H9 (cell line): Measurements from ENCODE around the gene FADS2. TPM values are rescaled to one million over a fixed set of nuclear protein-coding genes. Genes with fewer than 3 reads are reported as not detected.

Source experiments
- DNase-seq: peaks from one replicate; pipeline ENCODE4 v3.0.0-alpha.2; 2017
- H2AFZ ChIP-seq: one replicate; pipeline ENCODE4 v1.6.1; 2013; ENCODE audit warnings: mild to moderate bottlenecking, low read length, control low read depth, moderate library complexity
- H2AK5ac ChIP-seq: 2 replicates; pipeline ENCODE4 v1.6.1; 2013; ENCODE audit warnings: low read length, control low read depth, mixed read lengths; ENCODE audit not compliant: insufficient read length
- H2BK120ac ChIP-seq: one replicate; pipeline ENCODE4 v1.6.1; 2013; ENCODE audit warnings: low read depth, mild to moderate bottlenecking, low read length, control low read depth, inconsistent platforms; ENCODE audit not compliant: poor library complexity, severe bottlenecking
- H2BK12ac ChIP-seq: 2 replicates; pipeline ENCODE4 v1.6.1; 2013; ENCODE audit warnings: low read length, control low read depth, mixed read lengths, low read depth; ENCODE audit not compliant: insufficient read length
- H2BK15ac ChIP-seq: 2 replicates; pipeline ENCODE4 v1.6.1; 2013; ENCODE audit warnings: low read depth, low read length, control low read depth
- H2BK20ac ChIP-seq: one replicate; pipeline ENCODE4 v1.6.1; 2013; ENCODE audit warnings: low read depth, mild to moderate bottlenecking, low read length, control low read depth, inconsistent platforms; ENCODE audit not compliant: poor library complexity, severe bottlenecking
- H2BK5ac ChIP-seq: 2 replicates; pipeline ENCODE4 v1.6.1; 2013; ENCODE audit warnings: low read length, control low read depth, mixed read lengths; ENCODE audit not compliant: insufficient read length
- H3K14ac ChIP-seq: 2 replicates; pipeline ENCODE4 v1.6.1; 2013; ENCODE audit warnings: low read length, control low read depth; ENCODE audit not compliant: insufficient read depth
- H3K18ac ChIP-seq: 2 replicates; pipeline ENCODE4 v1.6.1; 2013; ENCODE audit warnings: low read depth, mild to moderate bottlenecking, mixed read lengths, low read length, control low read depth; ENCODE audit not compliant: insufficient read length
- H3K23ac ChIP-seq: 2 replicates; pipeline ENCODE4 v1.6.1; 2013; ENCODE audit warnings: low read length, control low read depth, mixed read lengths, low read depth; ENCODE audit not compliant: insufficient read length
- H3K23me2 ChIP-seq: 2 replicates; pipeline ENCODE4 v1.6.1; 2013; ENCODE audit warnings: low read depth, mild to moderate bottlenecking, mixed read lengths, low read length, control low read depth; ENCODE audit not compliant: insufficient read length, poor library complexity, severe bottlenecking
- H3K27ac ChIP-seq: 2 replicates; pipeline ENCODE4 v1.5.1; 2013; ENCODE audit warnings: low read length, control low read depth, mixed read lengths, low read depth; ENCODE audit not compliant: insufficient read length
- H3K27me3 ChIP-seq: 2 replicates; pipeline ENCODE4 v1.6.1; 2013; ENCODE audit warnings: low read length, control low read depth, inconsistent platforms; ENCODE audit not compliant: insufficient read depth
- H3K4ac ChIP-seq: 2 replicates; pipeline ENCODE4 v1.6.1; 2013; ENCODE audit warnings: low read depth, mild to moderate bottlenecking, control low read depth, inconsistent platforms, low read length, moderate library complexity
- H3K4me1 ChIP-seq: 2 replicates; pipeline ENCODE4 v1.6.1; 2013; ENCODE audit warnings: low read length, control low read depth, inconsistent platforms; ENCODE audit not compliant: insufficient read depth
- H3K4me2 ChIP-seq: 2 replicates; pipeline ENCODE4 v1.6.1; 2013; ENCODE audit warnings: low read length, control low read depth, mixed read lengths; ENCODE audit not compliant: insufficient read length, insufficient read depth
- H3K56ac ChIP-seq: 2 replicates; pipeline ENCODE4 v1.6.1; 2013; ENCODE audit warnings: low read depth, mild to moderate bottlenecking, mixed read lengths, low read length, control low read depth; ENCODE audit not compliant: insufficient read length
- H3K79me1 ChIP-seq: 2 replicates; pipeline ENCODE4 v1.6.1; 2013; ENCODE audit warnings: low read depth, mild to moderate bottlenecking, moderate library complexity, low read length, control low read depth, inconsistent platforms; ENCODE audit not compliant: insufficient read depth, poor library complexity, severe bottlenecking
- H3K79me2 ChIP-seq: 2 replicates; pipeline ENCODE4 v1.6.1; 2013; ENCODE audit warnings: low read length, control low read depth, inconsistent platforms; ENCODE audit not compliant: insufficient read depth
- H3K9ac ChIP-seq: 2 replicates; pipeline ENCODE4 v1.6.1; 2013; ENCODE audit warnings: low read length, control low read depth, mixed read lengths; ENCODE audit not compliant: insufficient read length; ENCODE audit errors: extremely low read depth
- H3K9me3 ChIP-seq: one replicate; pipeline ENCODE4 v1.6.1; 2013; ENCODE audit warnings: low read depth, low read length, inconsistent platforms; ENCODE audit not compliant: control insufficient read depth
- H3T11ph ChIP-seq: one replicate; pipeline ENCODE4 v1.6.1; 2013; ENCODE audit warnings: mild to moderate bottlenecking, low read length, control low read depth, inconsistent platforms
- H4K20me1 ChIP-seq: one replicate; pipeline ENCODE4 v1.6.1; 2013; ENCODE audit not compliant: control insufficient read depth, insufficient read length, insufficient read depth
- H4K5ac ChIP-seq: 2 replicates; pipeline ENCODE4 v1.6.1; 2013; ENCODE audit warnings: low read depth, mild to moderate bottlenecking, mixed read lengths, low read length, control low read depth; ENCODE audit not compliant: insufficient read length
- H4K8ac ChIP-seq: replicated peaks from 2 replicates; pipeline ENCODE4 v1.6.1; 2013; ENCODE audit warnings: low read length, control low read depth, mixed read lengths, low read depth; ENCODE audit not compliant: insufficient read length
- H4K91ac ChIP-seq: 2 replicates; pipeline ENCODE4 v1.6.1; 2013; ENCODE audit warnings: low read depth, mild to moderate bottlenecking, moderate library complexity, mixed read lengths, low read length, control low read depth; ENCODE audit not compliant: insufficient read length
- H3K27ac Mint-ChIP-seq, 3 experiments: 2 replicates in 2 of 3; 3 replicates in 1 of 3; pipeline ENCODE4 v1.8.0; 2020 to 2021; ENCODE audit warnings: mixed read lengths in 3 of 3, mild to moderate bottlenecking in 1 of 3, moderate library complexity in 1 of 3
- H3K27me3 Mint-ChIP-seq: 2 replicates; pipeline ENCODE4 v1.8.0; 2021; ENCODE audit warnings: low read depth, mild to moderate bottlenecking, moderate library complexity, mixed read lengths
- H3K36me3 Mint-ChIP-seq, 3 experiments: 2 replicates in 2 of 3; 3 replicates in 1 of 3; pipeline ENCODE4 v1.8.0; 2020 to 2021; ENCODE audit warnings: low read depth in 3 of 3, mixed read lengths in 3 of 3; ENCODE audit not compliant: insufficient read depth in 1 of 3
- H3K4me1 Mint-ChIP-seq, 2 experiments: 2 replicates each; pipeline ENCODE4 v1.8.0; 2020; ENCODE audit warnings: mixed read lengths in 2 of 2
- H3K4me3 Mint-ChIP-seq, 2 experiments: 2 replicates in 1 of 2; 3 replicates in 1 of 2; pipeline ENCODE4 v1.8.0; 2020 to 2021; ENCODE audit warnings: mild to moderate bottlenecking in 2 of 2, mixed read lengths in 2 of 2, moderate library complexity in 1 of 2
- H3K9me3 Mint-ChIP-seq, 2 experiments: 2 replicates in 1 of 2; 3 replicates in 1 of 2; pipeline ENCODE4 v1.8.0; 2020; ENCODE audit warnings: mild to moderate bottlenecking in 2 of 2, mixed read lengths in 2 of 2, moderate library complexity in 1 of 2
- WGBS: extraction: QIAGEN DNeasy Blood & Tissue Kit; methylation state at CpG from one replicate; pipeline ENCODE4 v1.1.7; 2013; ENCODE audit warnings: missing lambda C conversion rate, low lambda C conversion rate, mixed read lengths; ENCODE audit not compliant: insufficient read length; ENCODE audit errors: extremely low coverage; 5-methylcytosine and 5-hydroxymethylcytosine counted together
- total RNA-seq: library from RNA; stranded (reverse); gene quantifications from 2 replicates; pipeline ENCODE4 v1.2.1, GENCODE V29; 2021
- TF ChIP-seq, protein P1 (sequence below): fragments of 200-600 bp; sonication (generic); conservative IDR thresholded peaks from 3 replicates; pipeline ENCODE4 v1.8.0; 2021; ENCODE audit warnings: antibody characterized with exemption, mild to moderate bottlenecking

The FADS2 gene
- total RNA-seq, 1 experiment from 2014 or later = 322 TPM

DNA sequence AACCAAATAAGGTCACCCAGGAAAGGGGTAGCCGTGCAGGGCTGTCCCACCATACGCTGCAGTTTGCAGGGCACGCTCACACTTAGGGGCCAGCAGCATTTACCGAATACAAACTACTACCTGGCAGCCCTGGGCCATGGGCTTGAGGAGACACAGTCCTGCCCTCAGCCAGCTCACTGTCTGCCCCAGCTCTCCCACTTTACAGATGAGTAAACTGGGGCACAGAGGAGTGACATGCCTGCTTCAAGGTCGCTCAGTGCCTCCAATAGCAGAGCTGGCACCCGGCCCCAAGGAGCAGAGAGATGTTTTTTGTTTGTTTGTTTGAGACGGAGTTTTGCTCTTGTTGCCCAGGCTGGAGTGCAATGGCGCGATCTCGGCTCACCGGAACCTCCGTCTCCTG is 60.5 kb downstream of the FADS2 start:
- Histone ChIP-seq H3K79me1 (no peaks in the 10 kb centered on the region), H3K23ac (no peak overlapping the region), H2BK120ac (no peak overlapping the region), H3K23me2 (peaks cover 9% of the 10 kb centered on the region), H4K8ac (no peak overlapping the region), H3K27ac (no peak overlapping the region), H3T11ph (no peak overlapping the region), H2BK15ac (no peak overlapping the region), H3K56ac (no peak overlapping the region), H4K91ac (no peak overlapping the region), H3K4ac (no peak overlapping the region), H3K4me1 (no peaks in the 10 kb centered on the region), H3K18ac (no peak overlapping the region), H4K5ac (no peak overlapping the region), H3K9ac (no peak overlapping the region), H3K14ac (no peak overlapping the region), H2AFZ (no peak overlapping the region), H4K20me1 (no peaks in the 10 kb centered on the region), H2AK5ac (no peak overlapping the region), H3K27me3 (no peaks in the 10 kb centered on the region), H2BK5ac (no peak overlapping the region), H3K79me2 (0 out of 2 replicates have a peak, but pooled peaks cover 2% of the 10 kb centered on the region), H3K4me2 (no peak overlapping the region), H2BK20ac (no peak overlapping the region), H3K9me3 (no peaks in the 10 kb centered on the region), H2BK12ac (no peak overlapping the region)
- Mint-ChIP-seq H3K27ac (no peak overlapping the region), H3K4me1 (peaks cover 6 to 20% of the 10 kb centered on the region in 2 experiments; a peak in 3 of 4 replicates), H3K36me3 (peaks cover 0 to 6% (median 2%) of the 10 kb centered on the region in 3 experiments; a peak in 4 of 7 replicates), H3K4me3 (no peak overlapping the region), H3K9me3 (peaks cover 0 to 5% of the 10 kb centered on the region in 2 experiments; a peak in 2 of 5 replicates), H3K27me3 (peaks cover 2% of the 10 kb centered on the region; the same call in 1 of the 2 replicates)
- no CpG with 5 or more reads among the region's 12 CpGs for WGBS
- no peak for DNase-seq
- TF ChIP-seq, protein P1, sequence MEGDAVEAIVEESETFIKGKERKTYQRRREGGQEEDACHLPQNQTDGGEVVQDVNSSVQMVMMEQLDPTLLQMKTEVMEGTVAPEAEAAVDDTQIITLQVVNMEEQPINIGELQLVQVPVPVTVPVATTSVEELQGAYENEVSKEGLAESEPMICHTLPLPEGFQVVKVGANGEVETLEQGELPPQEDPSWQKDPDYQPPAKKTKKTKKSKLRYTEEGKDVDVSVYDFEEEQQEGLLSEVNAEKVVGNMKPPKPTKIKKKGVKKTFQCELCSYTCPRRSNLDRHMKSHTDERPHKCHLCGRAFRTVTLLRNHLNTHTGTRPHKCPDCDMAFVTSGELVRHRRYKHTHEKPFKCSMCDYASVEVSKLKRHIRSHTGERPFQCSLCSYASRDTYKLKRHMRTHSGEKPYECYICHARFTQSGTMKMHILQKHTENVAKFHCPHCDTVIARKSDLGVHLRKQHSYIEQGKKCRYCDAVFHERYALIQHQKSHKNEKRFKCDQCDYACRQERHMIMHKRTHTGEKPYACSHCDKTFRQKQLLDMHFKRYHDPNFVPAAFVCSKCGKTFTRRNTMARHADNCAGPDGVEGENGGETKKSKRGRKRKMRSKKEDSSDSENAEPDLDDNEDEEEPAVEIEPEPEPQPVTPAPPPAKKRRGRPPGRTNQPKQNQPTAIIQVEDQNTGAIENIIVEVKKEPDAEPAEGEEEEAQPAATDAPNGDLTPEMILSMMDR = no peak
